ENCODE data around the gene ADAM33. TPM values are rescaled to one million over a fixed set of nuclear protein-coding genes. Genes with fewer than 3 reads are reported as not detected.

The ADAM33 gene
- total and polyA plus RNA-seq, 2 of the 13 experiments (the other 11 are each of a cell fraction or from before 2014, with no cell fraction given) = not detected

DNA sequence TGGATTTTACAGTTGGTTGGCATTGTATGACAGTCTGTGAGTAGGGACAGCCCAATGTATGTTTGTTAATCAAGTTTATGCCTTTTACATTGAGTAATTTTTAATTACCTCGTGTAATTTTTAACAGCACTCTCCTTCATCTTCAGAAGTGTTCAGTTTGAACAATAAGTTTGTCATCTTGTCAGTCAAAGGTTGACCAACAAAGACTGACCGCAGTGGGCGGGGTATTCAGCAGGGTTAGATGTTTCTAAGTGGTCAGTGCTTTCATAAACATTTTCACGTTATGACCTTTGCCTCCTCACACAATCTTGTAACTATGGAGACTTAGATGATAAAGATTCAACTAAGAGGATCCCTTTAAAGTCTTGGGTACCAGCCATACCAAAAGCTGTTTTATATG, 59.4 kb downstream of the ADAM33 start (continued):
- no peak for TF ChIP-seq SOX13 (IDR thresholded peaks at IDR 0.05)
- peak in 1 of 2 experiments; percentile 72; a peak in 2 of 4 replicates for TF ChIP-seq SOX13 (CRISPR knock-in tag; conservative IDR thresholded peaks at IDR 0.05 in 1 of 2, IDR thresholded peaks at IDR 0.05 in 1 of 2)

GRCh38 chr20:3621111-3621510, 60.7 kb downstream of the ADAM33 start:
- 90% methylated on average over 8 of the region's 8 CpGs for WGBS (ENCODE audit: low lambda C conversion rate)
- POLR2A ChIA-PET = no interaction called here

More at GRCh38 chr20:3621111-3621510, 60.7 kb downstream of the ADAM33 start:
- no peak for FAIRE-seq
- ATAC-seq = no peak
- no peak for TF ChIP-seq ZSCAN25 (CRISPR knock-in tag; IDR thresholded peaks at IDR 0.05)
- BruUV-seq (replicated peaks) = no TSS peak
- peaks cover 15% of the 10 kb centered on the region for H3K4me1 ChIP-seq (ENCODE audit: insufficient read depth, low read length)
- no peaks in the 10 kb centered on the region for H3K27me3 ChIP-seq (ENCODE audit: control insufficient read depth in 1 of 2, insufficient read depth in 2 of 2, low read length in 2 of 2)
- no peaks in the 10 kb centered on the region for H3K79me2 ChIP-seq (ENCODE audit: insufficient read depth, low read length)
- H3K9me3 ChIP-seq (ENCODE audit: low read length) = no peaks in the 10 kb centered on the region
- H3K4me3 ChIP-seq (replicated peaks in 1 of 3; ENCODE audit: insufficient read depth in 1 of 3, low read depth in 2 of 3, low read length in 3 of 3) = no peak overlapping the region
- peaks cover 10 to 20% of the 10 kb centered on the region in 2 experiments; a peak in 4 of 5 replicates for H3K36me3 ChIP-seq (replicated peaks in 1 of 2; ENCODE audit: control insufficient read depth in 1 of 2, insufficient read depth in 2 of 2, low read length in 2 of 2)
- H3K9ac ChIP-seq (ENCODE audit: insufficient read depth, low read depth, low read length) = no peak overlapping the region
- CTCF ChIA-PET (ENCODE audit: low intra/inter-chr PET ratio, low total read pairs) = no interaction called here
- no peak for DNase-seq (ENCODE audit: low spot score)
- no peak overlapping the region for H2AFZ ChIP-seq (ENCODE audit: low read length)
- in situ Hi-C loops (cut with HindIII; ENCODE audit: extremely low pct_ligation_motif_present, low pct_unique_long_range_greater_than_20kb) (no loop called here), intact Hi-C loops (cut with micrococcal nuclease; ENCODE audit: unreplicated experiment) (no loop called here)
- H3K27ac ChIP-seq (ENCODE audit: extremely low read length, insufficient read depth, low read length) = no peak overlapping the region
- no peaks in the 10 kb centered on the region for H4K20me1 ChIP-seq (ENCODE audit: insufficient read depth, low read length)
- H3K4me2 ChIP-seq (ENCODE audit: low read depth, low read length) = no peak overlapping the region

Other genes starting within 250 kb of the ADAM33 start
- gene ATRN, start 211.0 kb downstream of the ADAM33 start, total RNA-seq (2016; rRNA removed; fragmentation: Illumina TruSeq; extraction: Trizol) = 30.8 and 44.2 TPM in 2 replicates
- gene ATRN, start 211.0 kb downstream of the ADAM33 start, polyA plus RNA-seq (2011; rRNA removed) = 81.1 and 97.2 TPM in 2 replicates
- not detected in 2 replicates for gene GFRA4, start 18.6 kb downstream of the ADAM33 start, total RNA-seq (2016; rRNA removed; fragmentation: Illumina TruSeq; extraction: Trizol)
- not detected in 2 replicates for gene GFRA4, start 18.6 kb downstream of the ADAM33 start, polyA plus RNA-seq (2011; rRNA removed)
- not detected in 2 replicates for gene SIGLEC1, start 30.6 kb upstream of the ADAM33 start, total RNA-seq (2016; rRNA removed; fragmentation: Illumina TruSeq; extraction: Trizol)
- gene SIGLEC1, start 30.6 kb upstream of the ADAM33 start, polyA plus RNA-seq (2011; rRNA removed) = 0.01 TPM in 1 of 2 replicates, not detected in the other
- gene HSPA12B, start 50.7 kb upstream of the ADAM33 start, total RNA-seq (2016; rRNA removed; fragmentation: Illumina TruSeq; extraction: Trizol) = not detected in 2 replicates
- gene HSPA12B, start 50.7 kb upstream of the ADAM33 start, polyA plus RNA-seq (2011; rRNA removed) = 0.01 TPM in 2 replicates
- gene ADISSP, start 85.7 kb upstream of the ADAM33 start, total RNA-seq (2016; rRNA removed; fragmentation: Illumina TruSeq; extraction: Trizol) = 70.0 and 90.6 TPM in 2 replicates
- gene ADISSP, start 85.7 kb upstream of the ADAM33 start, polyA plus RNA-seq (2011; rRNA removed) = 38.3 and 51.7 TPM in 2 replicates
- 0.27 and 0.32 TPM in 2 replicates for gene SPEF1, start 99.4 kb upstream of the ADAM33 start, total RNA-seq (2016; rRNA removed; fragmentation: Illumina TruSeq; extraction: Trizol)
- 0.05 and 0.11 TPM in 2 replicates for gene SPEF1, start 99.4 kb upstream of the ADAM33 start, polyA plus RNA-seq (2011; rRNA removed)
- gene CENPB, start 104.7 kb upstream of the ADAM33 start, total RNA-seq (2016; rRNA removed; fragmentation: Illumina TruSeq; extraction: Trizol) = 42.9 and 54.5 TPM in 2 replicates
- gene CENPB, start 104.7 kb upstream of the ADAM33 start, polyA plus RNA-seq (2011; rRNA removed) = 10.4 and 15.6 TPM in 2 replicates
- 14.5 and 19.3 TPM in 2 replicates for gene CDC25B, start 114.3 kb upstream of the ADAM33 start, total RNA-seq (2016; rRNA removed; fragmentation: Illumina TruSeq; extraction: Trizol)
- 14.3 and 19.4 TPM in 2 replicates for gene CDC25B, start 114.3 kb upstream of the ADAM33 start, polyA plus RNA-seq (2011; rRNA removed)
- 23.2 and 23.7 TPM in 2 replicates for gene AP5S1, start 138.5 kb upstream of the ADAM33 start, total RNA-seq (2016; rRNA removed; fragmentation: Illumina TruSeq; extraction: Trizol)
- gene AP5S1, start 138.5 kb upstream of the ADAM33 start, polyA plus RNA-seq (2011; rRNA removed) = 7.9 and 9.1 TPM in 2 replicates
- 36.6 and 44.4 TPM in 2 replicates for gene MAVS, start 164.8 kb upstream of the ADAM33 start, total RNA-seq (2016; rRNA removed; fragmentation: Illumina TruSeq; extraction: Trizol)
- 27.3 and 27.8 TPM in 2 replicates for gene MAVS, start 164.8 kb upstream of the ADAM33 start, polyA plus RNA-seq (2011; rRNA removed)
- gene PANK2, start 207.4 kb upstream of the ADAM33 start, total RNA-seq (2016; rRNA removed; fragmentation: Illumina TruSeq; extraction: Trizol) = 123 and 127 TPM in 2 replicates
- 31.2 and 39.2 TPM in 2 replicates for gene PANK2, start 207.4 kb upstream of the ADAM33 start, polyA plus RNA-seq (2011; rRNA removed)